Breast epithelium (tissue), 3 donors: ENCODE measurements around the gene PLOD1.
A peak's percentile ranks its signal among the peaks of the same experiment; 100 is the strongest.

Experiments
- POLR2A ChIP-seq: fragments of 450-650 bp; IDR thresholded peaks from one replicate; pipeline ENCODE4 v1.6.1; 2016; ENCODE audit warnings: antibody characterized with exemption, mild to moderate bottlenecking, moderate library complexity
- POLR2AphosphoS5 ChIP-seq, 3 donors: sonication (generic); formaldehyde crosslinking; IDR thresholded peaks; one replicate each; pipeline ENCODE4 v1.6.1; 2017; ENCODE audit warnings: antibody characterized with exemption in 3 of 3

DNA sequence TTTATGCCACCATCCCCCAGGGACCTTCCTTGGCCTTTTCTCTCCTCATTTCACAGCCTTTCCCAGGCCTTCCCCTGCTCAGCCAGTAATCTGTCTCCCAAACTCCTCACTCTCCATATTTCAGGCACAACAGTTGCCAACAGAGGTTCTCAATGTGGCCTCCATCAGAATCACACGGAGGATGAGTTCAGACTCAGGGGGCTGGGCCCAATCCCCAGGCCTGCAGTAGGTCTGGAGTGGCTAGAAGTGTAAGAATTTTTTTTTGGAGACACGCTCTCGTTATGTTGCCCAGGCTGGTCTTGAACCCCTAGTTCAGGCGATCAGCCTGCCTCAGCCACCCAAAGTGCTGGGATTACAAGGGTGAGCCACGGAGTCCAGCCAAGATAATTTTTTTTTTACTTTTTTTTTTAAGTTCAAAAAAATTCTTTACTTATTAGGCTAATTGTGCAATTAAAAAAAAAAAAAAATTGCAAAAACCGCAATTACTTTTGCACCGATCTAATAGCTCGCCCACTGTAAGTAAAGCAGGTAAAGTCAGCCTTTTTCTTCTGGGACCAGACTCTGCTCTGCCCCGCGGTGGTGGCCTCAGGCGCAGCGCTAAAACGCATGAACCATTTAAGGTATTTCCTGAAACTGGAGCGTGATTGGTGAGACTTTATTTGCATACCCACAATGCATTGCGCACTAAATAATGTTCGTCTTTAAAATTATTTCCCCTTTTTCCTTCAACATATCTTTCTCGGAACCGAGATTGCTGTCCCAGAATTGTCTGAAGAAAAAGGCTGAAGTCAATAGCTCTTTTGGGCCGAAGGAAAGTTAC is 27.0 kb upstream of the PLOD1 start:
- no peak for TF ChIP-seq POLR2A
- TF ChIP-seq POLR2AphosphoS5 (IDR thresholded peaks at IDR 0.05) = peak in 1 of 3 donors; percentile 72
